Measurements from ENCODE around the gene DGKD.

DNA sequence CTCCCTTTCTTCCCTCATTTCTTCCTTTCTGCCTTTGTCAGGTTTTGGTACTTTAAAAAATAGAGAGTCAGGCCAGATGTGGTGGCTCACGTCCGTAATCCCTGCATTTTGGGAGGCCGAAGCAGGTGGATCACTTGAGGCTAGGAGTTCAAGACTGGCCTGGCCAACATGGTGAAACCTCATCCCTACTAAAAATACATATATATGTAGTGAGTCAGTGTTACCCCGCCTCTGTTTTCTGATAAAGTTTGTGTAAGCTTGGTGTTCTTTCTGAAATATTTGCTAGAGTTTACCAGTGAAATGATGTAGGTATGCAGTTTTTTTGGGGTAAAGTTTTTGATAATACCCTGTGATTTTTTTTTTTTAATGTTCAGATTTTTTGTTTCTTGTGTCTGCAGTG, 58.8 kb downstream of the DGKD start:
- no peak for TF ChIP-seq SIN3A (IDR thresholded peaks at IDR 0.05; ENCODE audit: borderline replicate concordance, insufficient read depth, low read length)
- TF ChIP-seq, protein P1, sequence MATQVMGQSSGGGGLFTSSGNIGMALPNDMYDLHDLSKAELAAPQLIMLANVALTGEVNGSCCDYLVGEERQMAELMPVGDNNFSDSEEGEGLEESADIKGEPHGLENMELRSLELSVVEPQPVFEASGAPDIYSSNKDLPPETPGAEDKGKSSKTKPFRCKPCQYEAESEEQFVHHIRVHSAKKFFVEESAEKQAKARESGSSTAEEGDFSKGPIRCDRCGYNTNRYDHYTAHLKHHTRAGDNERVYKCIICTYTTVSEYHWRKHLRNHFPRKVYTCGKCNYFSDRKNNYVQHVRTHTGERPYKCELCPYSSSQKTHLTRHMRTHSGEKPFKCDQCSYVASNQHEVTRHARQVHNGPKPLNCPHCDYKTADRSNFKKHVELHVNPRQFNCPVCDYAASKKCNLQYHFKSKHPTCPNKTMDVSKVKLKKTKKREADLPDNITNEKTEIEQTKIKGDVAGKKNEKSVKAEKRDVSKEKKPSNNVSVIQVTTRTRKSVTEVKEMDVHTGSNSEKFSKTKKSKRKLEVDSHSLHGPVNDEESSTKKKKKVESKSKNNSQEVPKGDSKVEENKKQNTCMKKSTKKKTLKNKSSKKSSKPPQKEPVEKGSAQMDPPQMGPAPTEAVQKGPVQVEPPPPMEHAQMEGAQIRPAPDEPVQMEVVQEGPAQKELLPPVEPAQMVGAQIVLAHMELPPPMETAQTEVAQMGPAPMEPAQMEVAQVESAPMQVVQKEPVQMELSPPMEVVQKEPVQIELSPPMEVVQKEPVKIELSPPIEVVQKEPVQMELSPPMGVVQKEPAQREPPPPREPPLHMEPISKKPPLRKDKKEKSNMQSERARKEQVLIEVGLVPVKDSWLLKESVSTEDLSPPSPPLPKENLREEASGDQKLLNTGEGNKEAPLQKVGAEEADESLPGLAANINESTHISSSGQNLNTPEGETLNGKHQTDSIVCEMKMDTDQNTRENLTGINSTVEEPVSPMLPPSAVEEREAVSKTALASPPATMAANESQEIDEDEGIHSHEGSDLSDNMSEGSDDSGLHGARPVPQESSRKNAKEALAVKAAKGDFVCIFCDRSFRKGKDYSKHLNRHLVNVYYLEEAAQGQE (IDR thresholded peaks at IDR 0.05; ENCODE audit: insufficient read depth in 1 of 2, low read depth in 2 of 2, low read length in 2 of 2): no peak
